Type B pancreatic cell (in vitro differentiated cells): ENCODE measurements around the gene UGGT1. TPM values are rescaled to one million over a fixed set of nuclear protein-coding genes. Genes with fewer than 3 reads are reported as not detected.

ENCODE experiments used
- DNase-seq: peaks from one replicate; pipeline ENCODE4 v3.0.0; 2021; ENCODE audit warnings: mixed read lengths; ENCODE audit not compliant: unreplicated experiment; ENCODE audit errors: extremely low spot score
- H3K27ac Mint-ChIP-seq: 2 replicates; pipeline ENCODE4 v1.8.0; 2021; ENCODE audit warnings: mild to moderate bottlenecking, mixed read lengths
- H3K27me3 Mint-ChIP-seq: 2 replicates; pipeline ENCODE4 v1.8.0; 2021; ENCODE audit warnings: mixed read lengths
- H3K36me3 Mint-ChIP-seq: 2 replicates; pipeline ENCODE4 v1.8.0; 2021; ENCODE audit warnings: mixed read lengths
- H3K4me1 Mint-ChIP-seq: one replicate; pipeline ENCODE4 v1.8.0; 2021; ENCODE audit warnings: mixed read lengths; ENCODE audit not compliant: unreplicated experiment
- H3K4me3 Mint-ChIP-seq: 2 replicates; pipeline ENCODE4 v1.8.0; 2021; ENCODE audit warnings: mild to moderate bottlenecking, mixed read lengths
- H3K9me3 Mint-ChIP-seq: 2 replicates; pipeline ENCODE4 v1.8.0; 2021; ENCODE audit warnings: mixed read lengths
- CTCF ChIP-seq: fragments of 200-600 bp; sonication (generic); conservative IDR thresholded peaks from 2 replicates; pipeline ENCODE4 v1.5.0; 2021; ENCODE audit warnings: antibody characterized with exemption, mild to moderate bottlenecking
- total RNA-seq: library from RNA; stranded (reverse); gene quantifications from 2 replicates; pipeline ENCODE4 v1.2.1, GENCODE V29; 2021; ENCODE audit warnings: low replicate concordance

The UGGT1 gene
- total RNA-seq, 1 donor from 2014 or later, result 51.1 TPM

- no peak overlapping the region for H3K27ac Mint-ChIP-seq
- no peaks in the 10 kb centered on the region for H3K9me3 Mint-ChIP-seq
- no peak overlapping the region for H3K4me3 Mint-ChIP-seq
- DNase-seq, result no peak
- peaks cover 24% of the 10 kb centered on the region for H3K36me3 Mint-ChIP-seq
- H3K4me1 Mint-ChIP-seq, result no peaks in the 10 kb centered on the region
- no peaks in the 10 kb centered on the region for H3K27me3 Mint-ChIP-seq
- TF ChIP-seq CTCF, result no peak
Measured at GRCh38 chr2:128158176-128158575, 67.2 kb downstream of the UGGT1 start.

- no peak for TF ChIP-seq CTCF
- Mint-ChIP-seq H3K27me3 (no peaks in the 10 kb centered on the region), H3K4me3 (no peak overlapping the region), H3K9me3 (no peaks in the 10 kb centered on the region), H3K27ac (no peak overlapping the region), H3K36me3 (peaks cover 21% of the 10 kb centered on the region), H3K4me1 (no peaks in the 10 kb centered on the region)
- DNase-seq, result no peak
Measured at GRCh38 chr2:128159437-128159836, 68.4 kb downstream of the UGGT1 start.

GRCh38 chr2:128160616-128161275, 69.7 kb downstream of the UGGT1 start:
- Mint-ChIP-seq H3K36me3 (peaks cover 26% of the 10 kb centered on the region), H3K9me3 (no peaks in the 10 kb centered on the region), H3K4me3 (no peak overlapping the region), H3K27ac (no peak overlapping the region), H3K4me1 (no peaks in the 10 kb centered on the region), H3K27me3 (no peaks in the 10 kb centered on the region)
- no peak for DNase-seq
- TF ChIP-seq CTCF, result no peak

GRCh38 chr2:128162266-128162665, 71.3 kb downstream of the UGGT1 start:
- no peak for TF ChIP-seq CTCF
- H3K4me3 Mint-ChIP-seq, result no peak overlapping the region
- H3K4me1 Mint-ChIP-seq, result no peaks in the 10 kb centered on the region
- H3K27ac Mint-ChIP-seq, result no peak overlapping the region
- H3K27me3 Mint-ChIP-seq, result no peaks in the 10 kb centered on the region
- no peak for DNase-seq
- no peaks in the 10 kb centered on the region for H3K9me3 Mint-ChIP-seq
- H3K36me3 Mint-ChIP-seq, result peaks cover 32% of the 10 kb centered on the region

DNA sequence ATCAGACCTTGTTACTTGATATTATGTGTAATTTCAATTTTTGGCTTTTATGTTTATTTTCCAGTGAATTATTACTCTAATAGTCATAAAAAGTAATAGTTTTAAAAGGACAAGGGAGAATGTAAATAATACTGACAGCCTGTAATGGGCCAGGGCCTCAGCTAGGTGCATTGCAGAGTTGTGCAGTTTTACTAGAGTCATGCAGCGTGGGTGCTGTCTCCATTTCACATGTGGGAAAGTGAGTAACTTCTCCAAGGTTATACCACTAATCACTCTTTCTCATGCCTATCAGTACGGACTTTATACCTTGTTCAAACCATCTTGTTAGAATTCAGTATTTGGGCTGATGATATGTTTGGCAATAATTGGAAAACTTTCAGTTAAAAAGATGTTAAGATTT, 73.3 kb downstream of the UGGT1 start:
- TF ChIP-seq CTCF, result no peak
- H3K27me3 Mint-ChIP-seq, result no peaks in the 10 kb centered on the region
- H3K4me3 Mint-ChIP-seq, result no peak overlapping the region
- H3K9me3 Mint-ChIP-seq, result no peaks in the 10 kb centered on the region
- peaks cover 28% of the 10 kb centered on the region for H3K36me3 Mint-ChIP-seq
- no peak overlapping the region for H3K27ac Mint-ChIP-seq
- no peak for DNase-seq
- no peaks in the 10 kb centered on the region for H3K4me1 Mint-ChIP-seq
